NB4 (cell line): ENCODE measurements around the gene CTBP2.

Experiments used
- CTCF ChIP-seq: IDR thresholded peaks from one replicate; pipeline ENCODE4 v1.5.1; 2012; ENCODE audit warnings: low read depth, low read length
- MAX ChIP-seq: IDR thresholded peaks from 2 replicates; pipeline ENCODE4 v1.6.1; 2011; ENCODE audit warnings: low read depth, low read length
- POLR2A ChIP-seq: IDR thresholded peaks from 2 replicates; pipeline ENCODE4 v1.6.1; 2011; ENCODE audit warnings: mild to moderate bottlenecking; ENCODE audit not compliant: insufficient read length; ENCODE audit errors: extremely low read depth

GRCh38 chr10:124944982-124945381 lies 215.4 kb downstream of the CTBP2 start:
- no peak for TF ChIP-seq CTCF
- TF ChIP-seq POLR2A, result no peak
- TF ChIP-seq MAX, result no peak
